Muscle of back (tissue), 11 donors: Measurements from ENCODE around the gene KRT7. TPM values are rescaled to one million over a fixed set of nuclear protein-coding genes. Genes with fewer than 3 reads are reported as not detected.

ENCODE experiments used
- DNase-seq, 3 donors: peaks; one replicate each; pipeline versions ENCODE4 v3.0.0 to v3.0.0-alpha.2; 2013
- polyA plus RNA-seq, 10 donors: library from polyadenylated mRNA; unstranded; fragments of 120-200 nt; gene quantifications; one replicate each; pipeline ENCODE4 v1.2.1, GENCODE V29; 2013; ENCODE audit not compliant: insufficient read length in 10 of 10

KRT7 gene
- polyA plus RNA-seq, 10 donors = 0.16 to 4.3 (median 0.65) TPM; not detected in 3

DNA sequence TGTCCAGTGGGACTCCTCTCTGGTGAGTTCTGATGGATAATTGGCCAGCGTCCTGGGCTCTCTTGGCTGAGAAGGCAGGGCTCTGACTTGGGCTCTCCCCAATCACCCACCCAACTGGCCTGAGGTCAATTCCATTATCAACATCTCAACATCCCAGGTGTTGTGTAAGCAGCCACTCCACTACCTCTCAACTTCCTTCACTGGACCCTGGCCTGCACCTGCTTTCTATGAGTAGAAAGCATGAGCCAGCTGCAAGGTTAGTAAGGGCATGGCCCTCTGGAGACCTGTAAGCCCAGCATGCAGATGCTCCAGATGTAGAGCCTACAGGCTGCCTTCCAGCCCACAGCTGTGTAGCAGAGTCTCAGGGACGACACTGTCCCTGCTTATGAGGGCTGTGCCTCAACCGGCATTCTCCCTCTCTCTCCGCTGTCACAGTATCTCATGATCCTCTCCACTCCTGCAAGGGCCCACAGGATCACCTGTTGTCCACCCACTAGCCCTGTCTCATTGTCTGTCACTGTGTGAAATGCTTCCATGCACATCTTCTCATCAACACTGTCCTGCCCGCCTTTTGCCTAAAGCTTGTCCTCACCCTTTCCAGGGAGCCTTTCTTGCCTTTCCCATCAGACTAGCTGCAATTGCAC, 63.7 kb downstream of the KRT7 start:
- no peak for DNase-seq

Other genes with a start within 250 kb of the KRT7 start
- 10 to 100 TPM; 13.3 to 21.0 (median 15.9) TPM for gene TAMALIN, start 226.3 kb upstream of the KRT7 start, polyA plus RNA-seq
- gene NR4A1, start 181.8 kb upstream of the KRT7 start, polyA plus RNA-seq = 100 to 1,000 TPM in 2 of 10 donors, 10 to 100 TPM in 8; 11.5 to 217 (median 33.2) TPM
- gene ATG101, start 163.3 kb upstream of the KRT7 start, polyA plus RNA-seq = 10 to 100 TPM; 21.1 to 31.8 (median 23.1) TPM
- under 1 TPM in 4 of 10 donors, not detected in 6; 0.16 to 0.36 (median 0.20) TPM for gene SMIM41, start 153.5 kb upstream of the KRT7 start, polyA plus RNA-seq
- gene KRT80, start 41.2 kb upstream of the KRT7 start, polyA plus RNA-seq = 10 to 100 TPM in 2 of 10 donors, 1 to 10 TPM in 8; 4.4 to 12.8 (median 7.6) TPM
- gene KRT86, start 41.4 kb downstream of the KRT7 start, polyA plus RNA-seq = under 1 TPM in 8 of 10 donors, not detected in 2; 0.15 to 0.52 (median 0.28) TPM
- gene KRT81, start 58.3 kb downstream of the KRT7 start, polyA plus RNA-seq = under 1 TPM in 4 of 10 donors, not detected in 6; 0.08 to 0.18 (median 0.10) TPM
- gene KRT83, start 88.2 kb downstream of the KRT7 start, polyA plus RNA-seq = not detected
- gene KRT85, start 134.2 kb downstream of the KRT7 start, polyA plus RNA-seq = 1 to 10 TPM in 1 of 10 donors, not detected in 9; 1.7 TPM
- not detected for gene KRT84, start 152.4 kb downstream of the KRT7 start, polyA plus RNA-seq
- not detected for gene KRT82, start 173.1 kb downstream of the KRT7 start, polyA plus RNA-seq
- gene KRT75, start 201.1 kb downstream of the KRT7 start, polyA plus RNA-seq = under 1 TPM in 1 of 10 donors, not detected in 9; 0.25 TPM
- gene KRT6B, start 218.9 kb downstream of the KRT7 start, polyA plus RNA-seq = 1 to 10 TPM in 1 of 10 donors, under 1 TPM in 1, not detected in 8; 0.14 to 3.1 TPM
- gene KRT6C, start 240.6 kb downstream of the KRT7 start, polyA plus RNA-seq = 1 to 10 TPM in 1 of 10 donors, under 1 TPM in 1, not detected in 8; 0.32 to 1.3 TPM